HepG2 (cell line): Measurements from ENCODE around the gene DHX36. TPM values are rescaled to one million over a fixed set of nuclear protein-coding genes. Genes with fewer than 3 reads are reported as not detected.

Experiments
- ATAC-seq: fragments of 200-7000 bp; cut with Tn5 transposase; 3 replicates; pipeline ENCODE4 v1.9.1; 2020; ENCODE audit warnings: mild to moderate bottlenecking, moderate library complexity
- BruUV-seq: library from RNA; stranded (reverse); fragments of 400-500 nt; replicated peaks from 2 replicates; lab custom pipeline; 2021; lab: Mats Ljungman, UMichigan
- CTCF ChIA-PET: fragments of 300-600 bp; formaldehyde crosslinking; extraction: SDS; loops from one replicate; lab custom pipeline; 2021; ENCODE audit warnings: low total read pairs, inconsistent platforms, low intra/inter-chr PET ratio; lab: Yijun Ruan, JAX
- POLR2A ChIA-PET: fragments of 350-600 bp; sonication (Branson Sonifier 250); formaldehyde crosslinking; loops from one replicate; lab custom pipeline; 2020; ENCODE audit warnings: antibody characterized with exemption, inconsistent platforms; lab: Yijun Ruan, JAX
- DNase-seq: peaks from one replicate; pipeline ENCODE4 v3.0.0-alpha.2; 2015; ENCODE audit warnings: low spot score
- FAIRE-seq: peaks from 3 replicates; lab custom pipeline; 2011; peaks lifted over from hg19 to GRCh38; lab: Jason Lieb, UNC
- H2AFZ ChIP-seq: one replicate; pipeline ENCODE4 v1.6.1; 2011; ENCODE audit warnings: low read length, inconsistent platforms
- H3K27ac ChIP-seq: fragments of 300-600 bp; 3 replicates; pipeline ENCODE4 v1.8.0; 2011; ENCODE audit warnings: mixed run types, mild to moderate bottlenecking, mixed read lengths, low read length, inconsistent platforms; ENCODE audit not compliant: insufficient read depth; ENCODE audit errors: extremely low read length
- H3K27me3 ChIP-seq, 2 experiments: fragments of 200-600 bp in 1 of 2; 2 replicates in 1 of 2; 3 replicates in 1 of 2; pipeline versions ENCODE4 v1.6.0 to v1.8.0; 2011; ENCODE audit warnings: low read length in 2 of 2, mild to moderate bottlenecking in 2 of 2, moderate library complexity in 2 of 2, inconsistent platforms in 1 of 2; ENCODE audit not compliant: insufficient read depth in 2 of 2, control insufficient read depth in 1 of 2
- H3K36me3 ChIP-seq, 2 experiments: fragments of 200-600 bp in 1 of 2; replicated peaks in 1 of 2; 2 replicates in 1 of 2; 3 replicates in 1 of 2; pipeline versions ENCODE4 v1.5.1 to v1.8.0; 2011; ENCODE audit warnings: low read length in 2 of 2, inconsistent platforms in 1 of 2; ENCODE audit not compliant: insufficient read depth in 2 of 2, control insufficient read depth in 1 of 2
- H3K4me1 ChIP-seq: 2 replicates; pipeline ENCODE4 v1.5.1; 2012; ENCODE audit warnings: low read length, inconsistent platforms; ENCODE audit not compliant: insufficient read depth
- H3K4me2 ChIP-seq: 2 replicates; pipeline ENCODE4 v1.6.0; 2011; ENCODE audit warnings: low read depth, low read length, inconsistent platforms
- H3K4me3 ChIP-seq, 3 experiments: fragments of 200-600 bp in 1 of 3; sonication (generic), shearing (Covaris generic) in 1 of 3; replicated peaks in 1 of 3; 2 replicates each; pipeline ENCODE4 v1.5.1; 2011 to 2016; ENCODE audit warnings: low read length in 3 of 3, inconsistent platforms in 2 of 3, low read depth in 2 of 3, mild to moderate bottlenecking in 2 of 3, control low read depth in 1 of 3, mixed read lengths in 1 of 3; ENCODE audit not compliant: insufficient read depth in 1 of 3
- H3K79me2 ChIP-seq: one replicate; pipeline ENCODE4 v1.6.1; 2011; ENCODE audit warnings: low read length, inconsistent platforms; ENCODE audit not compliant: insufficient read depth
- H3K9ac ChIP-seq: 2 replicates; pipeline ENCODE4 v1.6.0; 2011; ENCODE audit warnings: mild to moderate bottlenecking, low read depth, low read length, inconsistent platforms; ENCODE audit not compliant: insufficient read depth
- H3K9me3 ChIP-seq: 2 replicates; pipeline ENCODE4 v1.5.1; 2012; ENCODE audit warnings: mild to moderate bottlenecking, low read length
- H4K20me1 ChIP-seq: 2 replicates; pipeline ENCODE4 v1.6.0; 2011; ENCODE audit warnings: inconsistent platforms, mild to moderate bottlenecking, low read length, moderate library complexity; ENCODE audit not compliant: insufficient read depth
- ETV6 ChIP-seq: sonication (generic); formaldehyde crosslinking; conservative IDR thresholded peaks from 2 replicates; pipeline ENCODE4 v1.4.0; 2020; ENCODE audit warnings: missing genetic modification reagents
- PPARG ChIP-seq: conservative IDR thresholded peaks from 2 replicates; pipeline ENCODE4 v1.6.1; 2016; ENCODE audit warnings: missing biosample characterization, missing genetic modification reagents
- PREB ChIP-seq: sonication (generic); formaldehyde crosslinking; IDR thresholded peaks from 2 replicates; pipeline ENCODE4 v1.4.0; 2020; ENCODE audit warnings: missing genetic modification reagents
- ZMYM2 ChIP-seq: sonication (generic); formaldehyde crosslinking; IDR thresholded peaks from 2 replicates; pipeline ENCODE4 v1.8.0; 2022; ENCODE audit warnings: mild to moderate bottlenecking, missing genetic modification reagents
- ZNF256 ChIP-seq: sonication (generic); formaldehyde crosslinking; conservative IDR thresholded peaks from 2 replicates; pipeline ENCODE4 v1.4.0; 2020; ENCODE audit warnings: missing genetic modification reagents
- ZNF644 ChIP-seq: IDR thresholded peaks from 2 replicates; pipeline ENCODE4 v1.6.1; 2016; ENCODE audit warnings: low read depth
- ZNF660 ChIP-seq: sonication (generic); formaldehyde crosslinking; IDR thresholded peaks from 2 replicates; pipeline ENCODE4 v1.5.1; 2020; ENCODE audit warnings: mild to moderate bottlenecking, low read depth, missing genetic modification reagents, borderline replicate concordance
- ZNF672 ChIP-seq: sonication (generic); formaldehyde crosslinking; IDR thresholded peaks from 2 replicates; pipeline ENCODE4 v1.8.1; 2022; ENCODE audit warnings: missing genetic modification reagents
- WGBS: methylation state at CpG from one replicate; pipeline ENCODE4 v1.1.6; 2017; ENCODE audit warnings: low lambda C conversion rate; 5-methylcytosine and 5-hydroxymethylcytosine counted together
- in situ Hi-C: cut with HindIII; loops from 2 replicates; pipeline ENCODE4 v1.10.0; 2017; ENCODE audit warnings: low pct_unique_long_range_greater_than_20kb; ENCODE audit not compliant: extremely low pct_ligation_motif_present
- intact Hi-C: fragments of 100-400 bp; cut with micrococcal nuclease; formaldehyde crosslinking; loops from one replicate; pipeline ENCODE4 v1.10.0; 2022; ENCODE audit not compliant: unreplicated experiment
- polyA plus RNA-seq, 8 experiments: library from polyadenylated mRNA; depleted of rRNA in 3 of 8; stranded (reverse) in 7 of 8; unstranded in 1 of 8; fragments of >200 nt; fragmentation: Illumina TruSeq in 4 of 8; extraction: Trizol in 4 of 8; gene quantifications; 2 replicates each; pipeline versions ENCODE4 v1.2.1 to v1.2.3, GENCODE V29; 2011 to 2016; ENCODE audit warnings: low read depth in 4 of 8, missing spikeins in 1 of 8, mixed read lengths in 1 of 8; ENCODE audit not compliant: insufficient read depth in 1 of 8
- total RNA-seq, 5 experiments: library from RNA; depleted of rRNA; stranded (reverse); fragments of >200 nt; fragmentation: Illumina TruSeq; extraction: Trizol; gene quantifications; 2 replicates each; pipeline ENCODE4 v1.2.3, GENCODE V29; 2016; ENCODE audit warnings: low read depth in 1 of 5

DHX36 gene
- total and polyA plus RNA-seq, 2 of the 13 experiments (the other 11 are each of a cell fraction or from before 2014, with no cell fraction given) = 30.3 to 44.2 TPM

GRCh38 chr3:154224866-154225265, 99.4 kb downstream of the DHX36 start (continued):
- no peak for TF ChIP-seq PREB (CRISPR knock-in tag)

GRCh38 chr3:154224366-154224765, 99.9 kb downstream of the DHX36 start:
- Histone ChIP-seq H3K4me1 (peaks cover 11% of the 10 kb centered on the region), H3K9ac (no peak overlapping the region), H3K4me3 (no peak overlapping the region), H3K27me3 (no peaks in the 10 kb centered on the region), H2AFZ (no peak overlapping the region), H3K36me3 (no peaks in the 10 kb centered on the region), H3K9me3 (no peaks in the 10 kb centered on the region), H3K4me2 (no peak overlapping the region), H4K20me1 (no peaks in the 10 kb centered on the region), H3K27ac (no peak overlapping the region)
- ChIA-PET CTCF (no interaction called here), POLR2A (no interaction called here)
- DNase-seq = no peak
- BruUV-seq = no TSS peak
- WGBS = 32% methylated on average over 6 of the region's 6 CpGs
- no peak for FAIRE-seq
- no peak for ATAC-seq
- in situ Hi-C loops = no loop called here
- TF ChIP-seq ZNF644 (CRISPR knock-in tag) (no peak), ZMYM2 (CRISPR knock-in tag) (no peak), ZNF660 (CRISPR knock-in tag) (no peak), ZNF672 (CRISPR knock-in tag) (no peak), ZNF256 (CRISPR knock-in tag) (no peak), PREB (CRISPR knock-in tag) (no peak), ETV6 (CRISPR knock-in tag) (no peak), PPARG (CRISPR knock-in tag) (no peak)
- TF ChIP-seq, all 625 proteins: peak for 0
- intact Hi-C loops = loop anchor here (10.0 kb wide), 1 partner anchor 100 kb away; the partner anchor contains the start of gene ARHGEF26
- H3K79me2 ChIP-seq = no peaks in the 10 kb centered on the region
